ENCODE measurements around the gene SUGP2.

Gene SUGP2

DNA sequence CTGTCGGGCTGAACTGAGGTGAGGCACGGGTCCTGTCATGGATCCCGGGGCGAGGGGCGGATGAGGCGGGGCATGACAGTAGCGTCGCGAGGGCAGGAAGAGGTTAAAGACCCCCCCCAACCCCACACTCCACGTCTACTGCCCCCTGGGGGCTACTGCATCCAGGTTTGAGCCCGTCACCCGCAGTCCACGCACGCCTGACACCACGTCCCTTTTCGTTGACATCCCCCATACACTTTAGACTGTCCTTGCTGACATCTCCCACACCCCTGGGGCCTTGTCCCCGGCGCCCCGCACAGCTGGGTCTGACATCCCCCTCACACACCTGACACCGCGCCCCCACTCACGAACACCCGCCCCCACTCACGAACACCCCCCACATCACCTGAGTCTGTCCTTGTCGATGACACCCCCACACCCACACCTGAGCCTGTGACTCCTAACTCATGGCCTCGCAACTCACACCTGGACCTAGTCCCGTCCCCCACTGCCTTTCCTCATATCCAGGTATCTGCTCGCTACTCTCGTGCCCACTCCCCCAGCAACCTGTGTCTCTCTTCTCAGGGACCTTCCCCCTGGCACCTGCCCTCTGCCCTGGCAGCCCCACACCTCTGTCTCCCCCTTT, 30.9 kb upstream of the SUGP2 start:
- TF ChIP-seq CTCF (IDR thresholded peaks at IDR 0.05; ENCODE audit: insufficient read depth, low read length, poor library complexity, severe bottlenecking) (peak; percentile 31), EZH2phosphoT487 (conservative IDR thresholded peaks at IDR 0.05; ENCODE audit: low read length) (no peak)
- H3K27me3 ChIP-seq (ENCODE audit: low read length), result no peaks in the 10 kb centered on the region
- no peaks in the 10 kb centered on the region for H4K20me1 ChIP-seq (ENCODE audit: low read depth, low read length)
- H3K4me3 ChIP-seq (ENCODE audit: insufficient read depth, low read length, poor library complexity, severe bottlenecking), result peak overlapping the region; percentile 69
- H3K4me2 ChIP-seq (ENCODE audit: low read depth, low read length, poor library complexity, severe bottlenecking), result peak overlapping the region; percentile 88
- H3K9me3 ChIP-seq (ENCODE audit: insufficient read depth, low read length), result no peaks in the 10 kb centered on the region
- H3F3A ChIP-seq (ENCODE audit: insufficient read depth), result peaks cover 17% of the 10 kb centered on the region; the same call in 1 of the 2 replicates
- H3K9ac ChIP-seq (ENCODE audit: low read length), result peak overlapping the region; percentile 62
- peaks cover 14% of the 10 kb centered on the region for H3K79me2 ChIP-seq (ENCODE audit: insufficient read depth, low read length)
- H2AFZ ChIP-seq (ENCODE audit: low read depth, low read length, severe bottlenecking), result peak overlapping the region; percentile 22
- no peaks in the 10 kb centered on the region for H3K36me3 ChIP-seq (ENCODE audit: low read length)
- peak overlapping the region; percentile 45 for H3K27ac ChIP-seq (ENCODE audit: low read depth, low read length)
- H3K9me2 ChIP-seq (replicated peaks; ENCODE audit: insufficient read depth, low read length), result no peaks in the 10 kb centered on the region

GRCh38 chr19:19063183-19064097, 30.1 kb upstream of the SUGP2 start, which contains the start of gene SLC25A42:
Gene SLC25A42 (plus strand): TSS chr19:19063994. CDS start chr19:19096125, 32,131 bp downstream.
- Histone ChIP-seq H3K9me2 (replicated peaks; ENCODE audit: insufficient read depth, low read length) (no peaks in the 10 kb centered on the region), H3K9me3 (ENCODE audit: insufficient read depth, low read length) (no peaks in the 10 kb centered on the region), H2AFZ (ENCODE audit: low read depth, low read length, severe bottlenecking) (peak within 1 kb of the TSS; percentile 22), H3F3A (ENCODE audit: insufficient read depth) (peaks cover 17% of the 10 kb centered on the region; the same call in 1 of the 2 replicates), H3K27ac (ENCODE audit: low read depth, low read length) (peak within 1 kb of the TSS; percentile 68), H3K79me2 (ENCODE audit: insufficient read depth, low read length) (peaks cover 14% of the 10 kb centered on the region), H3K36me3 (ENCODE audit: low read length) (no peaks in the 10 kb centered on the region), H3K9ac (ENCODE audit: low read length) (peak within 1 kb of the TSS; percentile 70), H3K4me2 (ENCODE audit: low read depth, low read length, poor library complexity, severe bottlenecking) (peak within 1 kb of the TSS; percentile 88), H3K27me3 (ENCODE audit: low read length) (no peaks in the 10 kb centered on the region), H3K4me3 (ENCODE audit: insufficient read depth, low read length, poor library complexity, severe bottlenecking) (peak within 1 kb of the TSS; percentile 69), H4K20me1 (ENCODE audit: low read depth, low read length) (no peaks in the 10 kb centered on the region)
- TF ChIP-seq CTCF (IDR thresholded peaks at IDR 0.05; ENCODE audit: insufficient read depth, low read length, poor library complexity, severe bottlenecking) (no peak), EZH2phosphoT487 (conservative IDR thresholded peaks at IDR 0.05; ENCODE audit: low read length) (no peak)

GRCh38 chr19:19062454-19063182, 29.3 kb upstream of the SUGP2 start:
- H3K9me2 ChIP-seq (replicated peaks; ENCODE audit: insufficient read depth, low read length), result no peaks in the 10 kb centered on the region
- TF ChIP-seq CTCF (IDR thresholded peaks at IDR 0.05; ENCODE audit: insufficient read depth, low read length, poor library complexity, severe bottlenecking) (no peak), EZH2phosphoT487 (conservative IDR thresholded peaks at IDR 0.05; ENCODE audit: low read length) (no peak)
- H3K27ac ChIP-seq (ENCODE audit: low read depth, low read length), result peak overlapping the region; percentile 68
- no peak overlapping the region for H2AFZ ChIP-seq (ENCODE audit: low read depth, low read length, severe bottlenecking)
- H3K79me2 ChIP-seq (ENCODE audit: insufficient read depth, low read length), result peaks cover 11% of the 10 kb centered on the region
- H3K9ac ChIP-seq (ENCODE audit: low read length), result peak overlapping the region; percentile 70
- no peaks in the 10 kb centered on the region for H3K9me3 ChIP-seq (ENCODE audit: insufficient read depth, low read length)
- no peaks in the 10 kb centered on the region for H3K27me3 ChIP-seq (ENCODE audit: low read length)
- peak overlapping the region; percentile 77 for H3K4me2 ChIP-seq (ENCODE audit: low read depth, low read length, poor library complexity, severe bottlenecking)
- H3K36me3 ChIP-seq (ENCODE audit: low read length), result no peaks in the 10 kb centered on the region
- peaks cover 17% of the 10 kb centered on the region; the same call in 1 of the 2 replicates for H3F3A ChIP-seq (ENCODE audit: insufficient read depth)
- no peaks in the 10 kb centered on the region for H4K20me1 ChIP-seq (ENCODE audit: low read depth, low read length)
- H3K4me3 ChIP-seq (ENCODE audit: insufficient read depth, low read length, poor library complexity, severe bottlenecking), result peak overlapping the region; percentile 55

All from SU-DHL-6 (cell line).